ENCODE data around the gene ARHGAP11A.

The ARHGAP11A gene

GRCh38 chr15:32688151-32688639, 72.9 kb downstream of the ARHGAP11A start:
- TF ChIP-seq, protein P1, sequence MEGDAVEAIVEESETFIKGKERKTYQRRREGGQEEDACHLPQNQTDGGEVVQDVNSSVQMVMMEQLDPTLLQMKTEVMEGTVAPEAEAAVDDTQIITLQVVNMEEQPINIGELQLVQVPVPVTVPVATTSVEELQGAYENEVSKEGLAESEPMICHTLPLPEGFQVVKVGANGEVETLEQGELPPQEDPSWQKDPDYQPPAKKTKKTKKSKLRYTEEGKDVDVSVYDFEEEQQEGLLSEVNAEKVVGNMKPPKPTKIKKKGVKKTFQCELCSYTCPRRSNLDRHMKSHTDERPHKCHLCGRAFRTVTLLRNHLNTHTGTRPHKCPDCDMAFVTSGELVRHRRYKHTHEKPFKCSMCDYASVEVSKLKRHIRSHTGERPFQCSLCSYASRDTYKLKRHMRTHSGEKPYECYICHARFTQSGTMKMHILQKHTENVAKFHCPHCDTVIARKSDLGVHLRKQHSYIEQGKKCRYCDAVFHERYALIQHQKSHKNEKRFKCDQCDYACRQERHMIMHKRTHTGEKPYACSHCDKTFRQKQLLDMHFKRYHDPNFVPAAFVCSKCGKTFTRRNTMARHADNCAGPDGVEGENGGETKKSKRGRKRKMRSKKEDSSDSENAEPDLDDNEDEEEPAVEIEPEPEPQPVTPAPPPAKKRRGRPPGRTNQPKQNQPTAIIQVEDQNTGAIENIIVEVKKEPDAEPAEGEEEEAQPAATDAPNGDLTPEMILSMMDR (IDR thresholded peaks at IDR 0.05; ENCODE audit: control insufficient read depth, insufficient read depth, low read depth, low read length, missing control alignments): no peak
- no peak overlapping the region for H3K4me3 ChIP-seq (ENCODE audit: control insufficient read depth, low read depth, low read length)
- no peak for DNase-seq (ENCODE audit: low read depth)

Measured in AG09309 (cell line).